HUES6 (cell line): ENCODE results near the gene OSBPL2.

ENCODE experiments used
- H3K27ac ChIP-seq: 2 replicates; pipeline ENCODE4 v1.7.0; 2013; ENCODE audit warnings: low read depth, mild to moderate bottlenecking, low read length, inconsistent platforms
- H3K27me3 ChIP-seq: 2 replicates; pipeline ENCODE4 v1.6.1; 2013; ENCODE audit warnings: low read length; ENCODE audit not compliant: control insufficient read depth, insufficient read depth
- H3K36me3 ChIP-seq: 2 replicates; pipeline ENCODE4 v1.6.1; 2013; ENCODE audit warnings: low read length; ENCODE audit not compliant: control insufficient read depth, insufficient read depth
- H3K4me1 ChIP-seq: 2 replicates; pipeline ENCODE4 v1.6.1; 2013; ENCODE audit warnings: low read length; ENCODE audit not compliant: control insufficient read depth, insufficient read depth
- H3K4me3 ChIP-seq: 2 replicates; pipeline ENCODE4 v1.5.1; 2013; ENCODE audit warnings: low read depth, low read length
- H3K9ac ChIP-seq: one replicate; pipeline ENCODE4 v1.6.1; 2013; ENCODE audit warnings: mild to moderate bottlenecking, low read length
- H3K9me3 ChIP-seq: 2 replicates; pipeline ENCODE4 v1.6.1; 2013; ENCODE audit warnings: low read depth, low read length; ENCODE audit not compliant: control insufficient read depth, insufficient read depth

The OSBPL2 gene

GRCh38 chr20:62303340-62304226 is 65.3 kb downstream of the OSBPL2 start:
- H3K9ac ChIP-seq: peak overlapping the region; percentile 93
- peaks cover 50% of the 10 kb centered on the region for H3K36me3 ChIP-seq
- H3K4me1 ChIP-seq: peaks cover 12% of the 10 kb centered on the region
- no peaks in the 10 kb centered on the region for H3K9me3 ChIP-seq
- peak overlapping the region; percentile 90 for H3K4me3 ChIP-seq
- H3K27me3 ChIP-seq: no peaks in the 10 kb centered on the region
- H3K27ac ChIP-seq: peak overlapping the region; percentile 72; the same call in 1 of the 2 replicates

GRCh38 chr20:62304331-62305148 is 66.2 kb downstream of the OSBPL2 start:
- H3K36me3 ChIP-seq: peaks cover 58% of the 10 kb centered on the region
- H3K27me3 ChIP-seq: no peaks in the 10 kb centered on the region
- H3K4me3 ChIP-seq: peak overlapping the region; percentile 90
- peak overlapping the region; percentile 93 for H3K9ac ChIP-seq
- H3K9me3 ChIP-seq: no peaks in the 10 kb centered on the region
- H3K27ac ChIP-seq: no peak overlapping the region
- peaks cover 12% of the 10 kb centered on the region for H3K4me1 ChIP-seq

- Histone ChIP-seq H3K4me3 (0 out of 2 replicates have a peak overlapping the region, but pooled peaks have one; percentile 90), H3K36me3 (peaks cover 65% of the 10 kb centered on the region), H3K4me1 (peaks cover 12% of the 10 kb centered on the region)
Measured at GRCh38 chr20:62305149-62305764, 66.9 kb downstream of the OSBPL2 start.

GRCh38 chr20:62305765-62306413 is 67.6 kb downstream of the OSBPL2 start:
- 0 out of 2 replicates have a peak overlapping the region, but pooled peaks have one; percentile 19 for H3K27ac ChIP-seq
- H3K36me3 ChIP-seq: peaks cover 71% of the 10 kb centered on the region
- no peaks in the 10 kb centered on the region for H3K27me3 ChIP-seq
- peaks cover 12% of the 10 kb centered on the region for H3K4me1 ChIP-seq
- H3K9ac ChIP-seq: no peak overlapping the region
- no peaks in the 10 kb centered on the region for H3K9me3 ChIP-seq
- H3K4me3 ChIP-seq: no peak overlapping the region

More at GRCh38 chr20:62305149-62305764, 66.9 kb downstream of the OSBPL2 start:
- H3K9me3 ChIP-seq: no peaks in the 10 kb centered on the region
- peak overlapping the region; percentile 56 for H3K9ac ChIP-seq
- H3K27me3 ChIP-seq: no peaks in the 10 kb centered on the region
- no peak overlapping the region for H3K27ac ChIP-seq

GRCh38 chr20:62306414-62307187 is 68.3 kb downstream of the OSBPL2 start:
- H3K27me3 ChIP-seq: no peaks in the 10 kb centered on the region
- 0 out of 2 replicates have a peak overlapping the region, but pooled peaks have one; percentile 19 for H3K27ac ChIP-seq
- H3K36me3 ChIP-seq: peaks cover 78% of the 10 kb centered on the region
- H3K9ac ChIP-seq: no peak overlapping the region
- H3K4me1 ChIP-seq: peaks cover 12% of the 10 kb centered on the region
- no peak overlapping the region for H3K4me3 ChIP-seq
- no peaks in the 10 kb centered on the region for H3K9me3 ChIP-seq

GRCh38 chr20:62307226-62308101 is 69.1 kb downstream of the OSBPL2 start:
- Histone ChIP-seq H3K36me3 (peaks cover 86% of the 10 kb centered on the region), H3K4me3 (no peak overlapping the region), H3K9me3 (no peaks in the 10 kb centered on the region), H3K4me1 (peaks cover 12% of the 10 kb centered on the region), H3K27me3 (no peaks in the 10 kb centered on the region), H3K9ac (no peak overlapping the region), H3K27ac (no peak overlapping the region)

GRCh38 chr20:62308102-62308822 is 69.9 kb downstream of the OSBPL2 start:
- H3K36me3 ChIP-seq: peaks cover 94% of the 10 kb centered on the region
- no peaks in the 10 kb centered on the region for H3K9me3 ChIP-seq
- H3K4me3 ChIP-seq: no peak overlapping the region
- no peak overlapping the region for H3K27ac ChIP-seq
- peaks cover 12% of the 10 kb centered on the region for H3K4me1 ChIP-seq
- no peaks in the 10 kb centered on the region for H3K27me3 ChIP-seq
- no peak overlapping the region for H3K9ac ChIP-seq

- no peaks in the 10 kb centered on the region for H3K9me3 ChIP-seq
- H3K27me3 ChIP-seq: no peaks in the 10 kb centered on the region
- H3K4me3 ChIP-seq: no peak overlapping the region
- H3K9ac ChIP-seq: no peak overlapping the region
- peak overlapping the region; percentile 24; the same call in 1 of the 2 replicates for H3K27ac ChIP-seq
- peaks cover 8% of the 10 kb centered on the region for H3K4me1 ChIP-seq
- peaks cover 97% of the 10 kb centered on the region for H3K36me3 ChIP-seq
Measured at GRCh38 chr20:62309198-62309944, 71.0 kb downstream of the OSBPL2 start.
